ENCODE results near the gene PRAF2. TPM values are rescaled to one million over a fixed set of nuclear protein-coding genes. Genes with fewer than 3 reads are reported as not detected.

The PRAF2 gene
- total RNA-seq, 1 donor from 2014 or later = 24.1 TPM

DNA sequence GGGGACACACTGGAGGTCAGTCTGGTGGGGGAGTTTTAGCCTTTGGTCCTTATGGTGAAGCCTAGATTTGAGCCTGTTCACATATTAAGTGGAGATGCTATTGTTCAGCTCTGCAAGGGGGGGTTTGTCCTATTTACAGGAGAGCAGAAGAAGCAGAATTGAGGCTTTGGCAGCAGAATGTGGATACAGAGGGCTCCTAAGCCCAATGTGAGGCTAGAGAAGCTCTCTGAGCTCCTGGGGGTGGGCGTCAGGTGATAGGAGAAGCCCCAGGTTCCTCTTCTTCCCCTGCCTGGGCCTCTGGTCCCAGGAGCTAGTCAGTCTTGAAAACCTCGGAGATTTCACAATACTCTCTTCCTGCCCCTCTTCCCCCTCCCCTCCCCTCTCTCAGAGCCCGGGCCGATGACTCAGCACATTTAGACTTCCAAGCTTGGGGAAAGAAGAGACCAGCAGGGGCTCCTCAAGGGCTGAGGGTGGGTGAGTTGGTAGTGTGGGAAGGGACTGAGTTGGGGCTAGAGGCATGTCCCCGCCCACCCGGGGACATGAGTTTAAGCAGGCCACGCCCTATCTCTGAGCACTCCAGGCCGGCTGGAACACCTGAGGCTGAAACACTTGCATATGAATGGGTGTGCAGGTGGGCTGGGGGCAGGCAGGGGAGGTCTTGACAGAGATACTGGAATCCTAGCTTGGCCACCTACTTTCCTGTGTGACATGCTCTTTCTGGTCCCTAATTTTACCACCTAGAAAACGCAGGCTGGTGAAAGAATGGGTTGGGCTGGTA lies 34.0 kb downstream of the PRAF2 start:
- Mint-ChIP-seq H3K4me3 (ENCODE audit: low read depth) (peak overlapping the region; percentile 46), H3K27me3 (no peaks in the 10 kb centered on the region), H3K9me3 (ENCODE audit: low read depth) (peaks cover 7% of the 10 kb centered on the region), H3K27ac (peak overlapping the region; percentile 78), H3K4me1 (ENCODE audit: low read depth) (peaks cover 18% of the 10 kb centered on the region), H3K36me3 (ENCODE audit: insufficient read depth) (peaks cover 10% of the 10 kb centered on the region)
- TF ChIP-seq CTCF (IDR thresholded peaks at IDR 0.05; ENCODE audit: unreplicated experiment) = no peak
- peak; percentile 56 for DNase-seq (ENCODE audit: low spot score, unreplicated experiment)

- Mint-ChIP-seq H3K4me3 (ENCODE audit: low read depth) (no peak overlapping the region), H3K27ac (peak overlapping the region; percentile 86), H3K9me3 (ENCODE audit: low read depth) (peaks cover 7% of the 10 kb centered on the region), H3K4me1 (ENCODE audit: low read depth) (peaks cover 18% of the 10 kb centered on the region), H3K27me3 (no peaks in the 10 kb centered on the region), H3K36me3 (ENCODE audit: insufficient read depth) (peaks cover 18% of the 10 kb centered on the region)
- TF ChIP-seq CTCF (IDR thresholded peaks at IDR 0.05; ENCODE audit: unreplicated experiment) = no peak
- no peak for DNase-seq (ENCODE audit: low spot score, unreplicated experiment)
Observed at GRCh38 chrX:49037883-49038475, 35.8 kb downstream of the PRAF2 start.

GRCh38 chrX:49030283-49030682 lies 43.5 kb downstream of the PRAF2 start:
- Mint-ChIP-seq H3K4me1 (ENCODE audit: low read depth) (peaks cover 2% of the 10 kb centered on the region), H3K4me3 (ENCODE audit: low read depth) (no peak overlapping the region), H3K36me3 (ENCODE audit: insufficient read depth) (peaks cover 20% of the 10 kb centered on the region), H3K27me3 (no peaks in the 10 kb centered on the region), H3K27ac (no peak overlapping the region), H3K9me3 (ENCODE audit: low read depth) (peaks cover 4% of the 10 kb centered on the region)
- no peak for DNase-seq (ENCODE audit: low spot score, unreplicated experiment)
- TF ChIP-seq CTCF (IDR thresholded peaks at IDR 0.05; ENCODE audit: unreplicated experiment) = no peak

GRCh38 chrX:49029876-49030275 lies 43.9 kb downstream of the PRAF2 start:
- peaks cover 20% of the 10 kb centered on the region for H3K36me3 Mint-ChIP-seq (ENCODE audit: insufficient read depth)
- no peak for DNase-seq (ENCODE audit: low spot score, unreplicated experiment)
- H3K27me3 Mint-ChIP-seq = no peaks in the 10 kb centered on the region
- peaks cover 2% of the 10 kb centered on the region for H3K4me1 Mint-ChIP-seq (ENCODE audit: low read depth)
- H3K4me3 Mint-ChIP-seq (ENCODE audit: low read depth) = no peak overlapping the region
- peaks cover 4% of the 10 kb centered on the region for H3K9me3 Mint-ChIP-seq (ENCODE audit: low read depth)
- TF ChIP-seq CTCF (IDR thresholded peaks at IDR 0.05; ENCODE audit: unreplicated experiment) = no peak
- no peak overlapping the region for H3K27ac Mint-ChIP-seq

Other genes starting within 250 kb of the PRAF2 start
- gene ERAS, start 247.5 kb downstream of the PRAF2 start, total RNA-seq = 0.31 TPM in 1 of 2 replicates, not detected in the other
- gene PCSK1N, start 238.4 kb downstream of the PRAF2 start, total RNA-seq = 55.4 and 58.3 TPM in 2 replicates
- 68.1 and 73.8 TPM in 2 replicates for gene TIMM17B, start 176.2 kb downstream of the PRAF2 start, total RNA-seq
- 71.5 and 75.4 TPM in 2 replicates for gene PQBP1, start 176.1 kb downstream of the PRAF2 start, total RNA-seq
- gene SLC35A2, start 162.4 kb downstream of the PRAF2 start, total RNA-seq = 33.9 and 34.9 TPM in 2 replicates
- gene PIM2, start 155.0 kb downstream of the PRAF2 start, total RNA-seq = 9.9 and 10.4 TPM in 2 replicates
- 52.5 and 53.3 TPM in 2 replicates for gene OTUD5, start 116.4 kb downstream of the PRAF2 start, total RNA-seq
- 8.0 and 8.2 TPM in 2 replicates for gene KCND1, start 102.2 kb downstream of the PRAF2 start, total RNA-seq
- gene GRIPAP1, start 71.7 kb downstream of the PRAF2 start, total RNA-seq = 89.9 and 98.4 TPM in 2 replicates
- 39.7 and 40.8 TPM in 2 replicates for gene TFE3, start 30.6 kb downstream of the PRAF2 start, total RNA-seq
- gene CCDC120, start 15.0 kb downstream of the PRAF2 start, total RNA-seq = 27.1 and 27.9 TPM in 2 replicates
- gene WDR45, start 5.9 kb upstream of the PRAF2 start, total RNA-seq = 44.9 and 55.0 TPM in 2 replicates
- gene GPKOW, start 49.7 kb upstream of the PRAF2 start, total RNA-seq = 15.6 and 16.5 TPM in 2 replicates
- 3.1 and 5.0 TPM in 2 replicates for gene MAGIX, start 88.8 kb upstream of the PRAF2 start, total RNA-seq
- 3.9 and 6.3 TPM in 2 replicates for gene PLP2, start 97.9 kb upstream of the PRAF2 start, total RNA-seq
- gene PRICKLE3, start 112.4 kb upstream of the PRAF2 start, total RNA-seq = 6.2 and 8.8 TPM in 2 replicates
- gene SYP, start 126.2 kb upstream of the PRAF2 start, total RNA-seq = 10.1 and 11.4 TPM in 2 replicates
- gene CACNA1F, start 159.3 kb upstream of the PRAF2 start, total RNA-seq = 0.19 and 0.64 TPM in 2 replicates
- 16.0 and 17.7 TPM in 2 replicates for gene CCDC22, start 161.5 kb upstream of the PRAF2 start, total RNA-seq
- gene FOXP3, start 190.7 kb upstream of the PRAF2 start, total RNA-seq = 0.24 and 0.33 TPM in 2 replicates
- 9.4 and 10.2 TPM in 2 replicates for gene PPP1R3F, start 195.8 kb upstream of the PRAF2 start, total RNA-seq
- gene GAGE10, start 229.6 kb upstream of the PRAF2 start, total RNA-seq = not detected in 2 replicates
- gene GAGE12J, start 248.0 kb upstream of the PRAF2 start, total RNA-seq = not detected in 2 replicates